GM18873 (cell line): ENCODE measurements around the gene ZNF474.

ENCODE experiments used
- ATAC-seq: cut with Tn5 transposase; IDR thresholded peaks from one replicate; pipeline ENCODE4 v1.9.1; 2021; ENCODE audit warnings: mild to moderate bottlenecking, moderate library complexity, moderate number of reproducible peaks; ENCODE audit not compliant: unreplicated experiment, low FRiP score

Gene ZNF474

GRCh38 chr5:122114501-122114900 lies 14.8 kb upstream of the ZNF474 start:
- no peak for ATAC-seq

- ATAC-seq, result no peak
These were observed 10.9 kb upstream of the ZNF474 start for GRCh38 chr5:122118356-122118948.

GRCh38 chr5:122119205-122119604 lies 10.1 kb upstream of the ZNF474 start:
- ATAC-seq, result no peak

GRCh38 chr5:122120493-122120892 lies 8.9 kb upstream of the ZNF474 start:
- no peak for ATAC-seq

- no peak for ATAC-seq
These were observed 8.4 kb upstream of the ZNF474 start for GRCh38 chr5:122120957-122121356.

- ATAC-seq, result no peak
These were observed 7.6 kb upstream of the ZNF474 start for GRCh38 chr5:122121479-122122465.

GRCh38 chr5:122124766-122125165 lies 4.6 kb upstream of the ZNF474 start:
- ATAC-seq, result no peak

- no peak for ATAC-seq
These were observed 3.1 kb upstream of the ZNF474 start for GRCh38 chr5:122126177-122126755.

GRCh38 chr5:122126756-122127321 lies 2.5 kb upstream of the ZNF474 start:
- no peak for ATAC-seq

- no peak for ATAC-seq
These were observed 806 bp downstream of the ZNF474 start for GRCh38 chr5:122130152-122130551.

GRCh38 chr5:122137702-122138101 lies 8.4 kb downstream of the ZNF474 start:
- ATAC-seq, result no peak

- ATAC-seq, result no peak
These were observed 9.0 kb downstream of the ZNF474 start for GRCh38 chr5:122138356-122138755.

GRCh38 chr5:122140900-122141299 lies 11.6 kb downstream of the ZNF474 start:
- ATAC-seq, result no peak

- no peak for ATAC-seq
These were observed 12.4 kb downstream of the ZNF474 start for GRCh38 chr5:122141751-122142150.

- no peak for ATAC-seq
These were observed 13.3 kb downstream of the ZNF474 start for GRCh38 chr5:122142480-122143164.

GRCh38 chr5:122144236-122144635 lies 14.9 kb downstream of the ZNF474 start:
- no peak for ATAC-seq

- no peak for ATAC-seq
These were observed 16.6 kb downstream of the ZNF474 start for GRCh38 chr5:122145906-122146305.

- ATAC-seq, result no peak
These were observed 20.2 kb downstream of the ZNF474 start for GRCh38 chr5:122149321-122150090.

GRCh38 chr5:122150215-122150614 lies 20.9 kb downstream of the ZNF474 start:
- ATAC-seq, result no peak

GRCh38 chr5:122151640-122152039 lies 22.3 kb downstream of the ZNF474 start:
- no peak for ATAC-seq
